ENCODE results near the gene RNF115.
"Not testable (repeated sequence)": the region's sequence is repeated elsewhere in the genome, so short reads cannot be mapped to it uniquely, and the experiment has no call there.

The RNF115 gene

GRCh38 chr1:145823565-145824498 is at the start of gene RNF115, which contains the start of gene POLR3C:
Gene RNF115, minus strand, starts transcription at chr1:145824095. Its CDS starts 222 bp downstream, at chr1:145823873.
Gene POLR3C, plus strand, starts transcription at chr1:145824200. Its CDS starts 1,577 bp downstream, at chr1:145825777.
- peak; percentile 91 for DNase-seq

- DNase-seq, result peak; percentile 52
These were observed 48.4 kb upstream of the RNF115 start for GRCh38 chr1:145871994-145872924.

- DNase-seq, result no peak
These were observed 44.3 kb upstream of the RNF115 start for GRCh38 chr1:145868232-145868631.

- DNase-seq, result no peak
These were observed 39.6 kb upstream of the RNF115 start for GRCh38 chr1:145863282-145864018.

- peak; percentile 91 for DNase-seq
These were observed 35.7 kb upstream of the RNF115 start for GRCh38 chr1:145859491-145860023.

GRCh38 chr1:145858901-145859490 is 35.1 kb upstream of the RNF115 start, which contains the start of gene PIAS3:
Gene PIAS3, minus strand, starts transcription at chr1:145859081. Its CDS starts 91 bp downstream, at chr1:145858990.
- DNase-seq, result peak; percentile 97

GRCh38 chr1:145858238-145858900 is 34.5 kb upstream of the RNF115 start:
- DNase-seq, result peak; percentile 42

- no peak for DNase-seq
These were observed 33.3 kb upstream of the RNF115 start for GRCh38 chr1:145857170-145857569.

GRCh38 chr1:145855426-145855948 is 31.6 kb upstream of the RNF115 start:
- no peak for DNase-seq

- no peak for DNase-seq
These were observed 25.7 kb upstream of the RNF115 start for GRCh38 chr1:145849356-145850160.

- DNase-seq, result no peak
These were observed 23.9 kb upstream of the RNF115 start for GRCh38 chr1:145847827-145848226.

- peak; percentile 34 for DNase-seq
These were observed 22.3 kb upstream of the RNF115 start for GRCh38 chr1:145846201-145846612.

- DNase-seq, result peak; percentile 81
These were observed 21.7 kb upstream of the RNF115 start, which contains the start of gene NUDT17 for GRCh38 chr1:145845514-145846161. Gene NUDT17, plus strand, starts transcription at chr1:145845630. Its CDS starts 11 bp downstream, at chr1:145845641.

- DNase-seq, result peak; percentile 69
These were observed 21.2 kb upstream of the RNF115 start for GRCh38 chr1:145845144-145845513.

- DNase-seq, result no peak
These were observed 19.1 kb upstream of the RNF115 start for GRCh38 chr1:145843031-145843430.

GRCh38 chr1:145837656-145838055 is 13.8 kb upstream of the RNF115 start:
- DNase-seq, result peak; percentile 28

- not testable (repeated sequence) for DNase-seq
These were observed 6.9 kb upstream of the RNF115 start for GRCh38 chr1:145830810-145831209.

- peak; percentile 59 for DNase-seq
These were observed 4.6 kb upstream of the RNF115 start for GRCh38 chr1:145828367-145829026.

- peak; percentile 30 for DNase-seq
These were observed 4.1 kb upstream of the RNF115 start for GRCh38 chr1:145827966-145828365.
